ENCODE results near the gene WDR90. TPM values are rescaled to one million over a fixed set of nuclear protein-coding genes. Genes with fewer than 3 reads are reported as not detected.

Gene WDR90
- total and polyA plus RNA-seq, 10 of the 15 experiments (the other 5 are each of a cell fraction or from before 2014, with no cell fraction given) = 2.0 to 65.0 (median 16.7) TPM

GRCh38 chr16:654034-654433 lies 4.9 kb downstream of the WDR90 start:
- SMC1A ChIA-PET (ENCODE audit: uncharacterized antibody, unreplicated experiment) = no interaction called here
- Histone ChIP-seq H3K27ac (ENCODE audit: control insufficient read depth, insufficient read depth) (no peak overlapping the region), H3K4me1 (ENCODE audit: control insufficient read depth, insufficient read depth, low read length) (peaks cover 6% of the 10 kb centered on the region), H3K79me2 (ENCODE audit: control insufficient read depth, insufficient read depth, low read length) (peaks cover 6% of the 10 kb centered on the region), H3K9ac (ENCODE audit: control insufficient read depth, insufficient read depth, low read length) (no peak overlapping the region), H3K4me3 (no peak overlapping the region), H2AFZ (ENCODE audit: control insufficient read depth, low read depth, low read length) (no peak overlapping the region), H3K9me3 (replicated peaks; ENCODE audit: control insufficient read depth, insufficient read depth, low read length) (no peaks in the 10 kb centered on the region), H3K36me3 (ENCODE audit: control insufficient read depth in 2 of 2, insufficient read depth in 2 of 2, low read length in 1 of 2) (peaks cover 0 to 3% of the 10 kb centered on the region in 2 experiments; a peak in 2 of 4 replicates), H3K27me3 (replicated peaks in 1 of 2; ENCODE audit: control insufficient read depth in 2 of 2, insufficient read depth in 2 of 2, low read length in 1 of 2) (no peaks in the 10 kb centered on the region), H4K20me1 (ENCODE audit: control insufficient read depth, insufficient read depth) (no peaks in the 10 kb centered on the region), H3K4me2 (ENCODE audit: control insufficient read depth, insufficient read depth) (no peak overlapping the region)
- POLR2A ChIA-PET = interaction anchor here (0.6 to 0.7 kb wide), 2 partner anchors 30 to 454 kb away, joined by 3 to 5 read pairs; partner anchors contain the start of gene JMJD8
- ATAC-seq = no peak
- intact Hi-C loops (cut with micrococcal nuclease; ENCODE audit: unreplicated experiment) (no loop called here), in situ Hi-C loops (cut with MboI) (no loop called here)
- TF ChIP-seq SIX5 (IDR thresholded peaks at IDR 0.05; ENCODE audit: low read depth, low read length, severe bottlenecking) (no peak), MTA3 (IDR thresholded peaks at IDR 0.05; ENCODE audit: borderline replicate concordance, low read length) (no peak), ZNF207 (IDR thresholded peaks at IDR 0.05; ENCODE audit: borderline replicate concordance) (no peak), CREB1 (IDR thresholded peaks at IDR 0.05; ENCODE audit: low read depth) (no peak), BRCA1 (IDR thresholded peaks at IDR 0.05; ENCODE audit: low read depth, low read length) (no peak), KDM1A (IDR thresholded peaks at IDR 0.05; ENCODE audit: borderline replicate concordance) (no peak), E4F1 (IDR thresholded peaks at IDR 0.05; ENCODE audit: borderline replicate concordance, partially characterized antibody) (no peak), ESRRA (IDR thresholded peaks at IDR 0.05; ENCODE audit: low read length) (no peak), BHLHE40 (IDR thresholded peaks at IDR 0.05; ENCODE audit: borderline replicate concordance in 1 of 2, low read depth in 2 of 2, low read length in 1 of 2) (no peak), CBX5 (IDR thresholded peaks at IDR 0.05; ENCODE audit: low read depth) (no peak), EED (IDR thresholded peaks at IDR 0.05; ENCODE audit: low read depth) (no peak)
- BruUV-seq (replicated peaks) = no TSS peak
- FAIRE-seq = no peak
- RAD21 ChIA-PET (ENCODE audit: unreplicated experiment) = no interaction called here
- CTCF ChIA-PET = no interaction called here
- 96% methylated on average over 11 of the region's 12 CpGs for WGBS (ENCODE audit: insufficient coverage, insufficient replicate concordance, low lambda C conversion rate, missing lambda C conversion rate)
- no peak for DNase-seq (ENCODE audit: low read depth, low spot score)
